ENCODE measurements around the gene UACA. TPM values are rescaled to one million over a fixed set of nuclear protein-coding genes. Genes with fewer than 3 reads are reported as not detected.
A peak's percentile ranks its signal among the peaks of the same experiment; 100 is the strongest.

The UACA gene
- total and polyA plus RNA-seq, 2 experiments from 2014 or later, result 21.5 to 35.8 TPM

- no peaks in the 10 kb centered on the region for H3F3A ChIP-seq (replicated peaks; ENCODE audit: low read depth)
- peak overlapping the region; percentile 81 for H2AFZ ChIP-seq
- no peak overlapping the region for H3K27ac ChIP-seq (ENCODE audit: low read depth)
- H3K27me3 Mint-ChIP-seq (ENCODE audit: insufficient read depth, low read depth, poor library complexity), result peaks cover 5% of the 10 kb centered on the region
- H3K27ac Mint-ChIP-seq, result no peak overlapping the region
- H3K4me1 Mint-ChIP-seq, result peaks cover 24% of the 10 kb centered on the region
- DNase-seq (ENCODE audit: low spot score), result peak; percentile 40
- H3K27me3 ChIP-seq (ENCODE audit: insufficient read depth), result no peaks in the 10 kb centered on the region
- H3K36me3 ChIP-seq (ENCODE audit: insufficient read depth), result no peaks in the 10 kb centered on the region
- H3K9me3 Mint-ChIP-seq, result peaks cover 5% of the 10 kb centered on the region; the same call in 1 of the 3 replicates
- peak; percentile 30 to 56; a peak in 3 of 4 replicates for TF ChIP-seq CTCF (conservative IDR thresholded peaks at IDR 0.05; ENCODE audit: low read depth in 2 of 2)
- TF ChIP-seq, protein P1, sequence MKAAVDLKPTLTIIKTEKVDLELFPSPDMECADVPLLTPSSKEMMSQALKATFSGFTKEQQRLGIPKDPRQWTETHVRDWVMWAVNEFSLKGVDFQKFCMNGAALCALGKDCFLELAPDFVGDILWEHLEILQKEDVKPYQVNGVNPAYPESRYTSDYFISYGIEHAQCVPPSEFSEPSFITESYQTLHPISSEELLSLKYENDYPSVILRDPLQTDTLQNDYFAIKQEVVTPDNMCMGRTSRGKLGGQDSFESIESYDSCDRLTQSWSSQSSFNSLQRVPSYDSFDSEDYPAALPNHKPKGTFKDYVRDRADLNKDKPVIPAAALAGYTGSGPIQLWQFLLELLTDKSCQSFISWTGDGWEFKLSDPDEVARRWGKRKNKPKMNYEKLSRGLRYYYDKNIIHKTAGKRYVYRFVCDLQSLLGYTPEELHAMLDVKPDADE (IDR thresholded peaks at IDR 0.05), result no peak
- no peaks in the 10 kb centered on the region for H3K79me2 ChIP-seq (replicated peaks; ENCODE audit: insufficient read depth)
- peaks cover 17% of the 10 kb centered on the region for H3K4me1 ChIP-seq (ENCODE audit: insufficient read depth)
- H3K4me2 ChIP-seq, result no peak overlapping the region
- no peak overlapping the region for H3K4me3 ChIP-seq
- no peaks in the 10 kb centered on the region; the same call in 1 of the 2 replicates for H3K9me2 ChIP-seq (ENCODE audit: insufficient read depth)
- 0 out of 3 replicates have a peak, but pooled peaks cover under 1% of the 10 kb centered on the region for H3K36me3 Mint-ChIP-seq (ENCODE audit: low read depth)
- H4K20me1 ChIP-seq (replicated peaks; ENCODE audit: insufficient read depth), result no peaks in the 10 kb centered on the region
- ATAC-seq, result peak; percentile 84
- no peak overlapping the region for H3K4me3 Mint-ChIP-seq
Observed at GRCh38 chr15:70604666-70605315, 158.6 kb downstream of the UACA start.

Other genes with a start within 250 kb of the UACA start
- 19.7 and 22.4 TPM in 2 replicates for gene LARP6, start 90.6 kb upstream of the UACA start, total RNA-seq (2014; rRNA removed; shearing (Covaris generic))
- gene LARP6, start 90.6 kb upstream of the UACA start, polyA plus RNA-seq (2016; fragmentation: Nextera tagmentation; extraction: Ambion mirVana), result 18.0 and 20.0 TPM in 2 replicates
- gene THAP10, start 128.9 kb upstream of the UACA start, total RNA-seq (2014; rRNA removed; shearing (Covaris generic)), result 5.5 and 5.7 TPM in 2 replicates
- gene THAP10, start 128.9 kb upstream of the UACA start, polyA plus RNA-seq (2016; fragmentation: Nextera tagmentation; extraction: Ambion mirVana), result 4.5 and 8.2 TPM in 2 replicates
- gene LRRC49, start 129.3 kb upstream of the UACA start, total RNA-seq (2014; rRNA removed; shearing (Covaris generic)), result 13.3 and 14.6 TPM in 2 replicates
- gene LRRC49, start 129.3 kb upstream of the UACA start, polyA plus RNA-seq (2016; fragmentation: Nextera tagmentation; extraction: Ambion mirVana), result 6.9 and 8.5 TPM in 2 replicates

All from GM23338 (cell line).